Endometrial microvascular endothelial cells (primary cell): ENCODE data around the gene NKTR. TPM values are rescaled to one million over a fixed set of nuclear protein-coding genes. Genes with fewer than 3 reads are reported as not detected.

Experiments used
- in situ Hi-C: cut with HindIII; loops from 2 replicates; pipeline ENCODE4 v1.10.0; 2017; ENCODE audit warnings: low sequenced_read_pairs, low pct_unique_long_range_greater_than_20kb; ENCODE audit errors: inconsistent ontology term
- total RNA-seq: library from RNA; depleted of rRNA; stranded (reverse); fragments of >200 nt; gene quantifications from one replicate; pipeline ENCODE4 v1.2.3, GENCODE V29; 2015; ENCODE audit errors: inconsistent ontology term

The NKTR gene
- total RNA-seq, 1 donor from 2014 or later, result 29.2 TPM

GRCh38 chr3:42640129-42640528 lies 39.6 kb downstream of the NKTR start:
- in situ Hi-C loops, result no loop called here

- in situ Hi-C loops, result no loop called here
These were observed 40.4 kb downstream of the NKTR start for GRCh38 chr3:42640771-42641370.

DNA sequence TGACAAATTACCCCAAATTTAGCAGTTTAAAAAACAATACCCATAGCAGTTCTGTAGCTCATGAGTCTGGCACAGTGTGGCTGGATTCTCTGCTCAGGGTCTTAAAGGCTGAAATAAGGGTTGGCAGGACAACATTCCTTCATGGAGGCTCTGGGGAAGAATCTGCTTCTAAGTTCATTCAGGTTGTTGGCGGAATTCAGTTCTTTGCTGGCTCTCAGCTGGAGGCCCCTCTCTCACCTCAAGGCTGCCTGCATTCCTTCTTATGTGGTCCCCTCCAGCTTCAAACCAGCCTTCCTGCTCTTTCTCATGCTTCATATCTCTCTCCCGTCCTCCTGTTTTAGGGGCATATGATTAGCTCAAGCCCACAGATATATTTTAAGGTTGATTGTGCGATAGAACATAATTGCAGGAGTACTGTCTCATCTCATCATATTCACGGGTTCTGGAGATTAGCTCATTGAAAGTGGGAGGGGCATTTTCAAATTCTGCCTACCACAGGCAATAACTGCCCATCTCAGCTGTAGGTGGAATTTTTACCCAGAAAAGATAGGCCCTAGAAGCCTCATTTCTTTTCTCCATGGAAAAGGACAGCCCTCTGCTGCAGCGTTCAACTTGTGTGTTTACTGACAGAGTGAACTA lies 47.5 kb downstream of the NKTR start:
- in situ Hi-C loops, result no loop called here

GRCh38 chr3:42649006-42649405 lies 48.5 kb downstream of the NKTR start:
- in situ Hi-C loops, result no loop called here

DNA sequence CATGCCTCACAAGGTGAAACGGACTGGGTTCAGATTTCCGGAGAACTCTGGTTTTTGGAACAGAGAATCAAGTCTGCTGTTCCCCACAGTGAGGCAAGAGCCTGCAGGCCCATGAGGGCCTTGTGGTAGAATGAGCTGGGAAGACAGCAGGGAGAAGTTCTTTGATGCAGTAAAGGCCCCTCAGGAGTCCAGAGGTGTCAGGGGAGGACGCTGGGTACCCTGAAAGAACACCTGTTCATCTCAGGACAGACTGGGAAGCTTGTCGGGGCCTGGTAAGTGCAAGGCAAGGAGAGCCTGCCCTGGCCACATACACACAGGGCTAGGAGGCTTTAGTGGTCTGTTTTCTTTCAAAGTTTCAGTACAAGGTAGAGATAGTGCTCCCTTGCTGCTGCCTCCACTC lies 49.3 kb downstream of the NKTR start:
- in situ Hi-C loops, result no loop called here

GRCh38 chr3:42651248-42652091 lies 51.0 kb downstream of the NKTR start:
- in situ Hi-C loops, result no loop called here

DNA sequence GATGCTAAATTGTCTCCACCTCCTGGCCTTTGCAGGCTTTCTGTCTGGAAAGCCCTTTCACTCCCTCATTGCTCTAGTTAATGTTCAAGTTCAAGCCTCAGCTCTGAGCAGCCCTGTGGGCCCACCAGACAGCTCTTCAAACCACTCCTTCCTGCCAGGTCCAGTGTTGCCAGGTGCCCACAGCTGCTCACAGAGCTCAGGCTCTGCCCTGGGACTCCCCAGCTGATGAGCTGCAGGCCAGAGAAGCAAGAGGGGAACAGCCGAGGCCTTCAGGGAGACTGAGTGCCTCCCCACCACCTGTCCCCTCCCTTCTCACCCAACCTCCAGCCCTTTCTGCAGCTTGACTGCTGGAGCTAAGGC lies 51.7 kb downstream of the NKTR start:
- in situ Hi-C loops, result no loop called here

DNA sequence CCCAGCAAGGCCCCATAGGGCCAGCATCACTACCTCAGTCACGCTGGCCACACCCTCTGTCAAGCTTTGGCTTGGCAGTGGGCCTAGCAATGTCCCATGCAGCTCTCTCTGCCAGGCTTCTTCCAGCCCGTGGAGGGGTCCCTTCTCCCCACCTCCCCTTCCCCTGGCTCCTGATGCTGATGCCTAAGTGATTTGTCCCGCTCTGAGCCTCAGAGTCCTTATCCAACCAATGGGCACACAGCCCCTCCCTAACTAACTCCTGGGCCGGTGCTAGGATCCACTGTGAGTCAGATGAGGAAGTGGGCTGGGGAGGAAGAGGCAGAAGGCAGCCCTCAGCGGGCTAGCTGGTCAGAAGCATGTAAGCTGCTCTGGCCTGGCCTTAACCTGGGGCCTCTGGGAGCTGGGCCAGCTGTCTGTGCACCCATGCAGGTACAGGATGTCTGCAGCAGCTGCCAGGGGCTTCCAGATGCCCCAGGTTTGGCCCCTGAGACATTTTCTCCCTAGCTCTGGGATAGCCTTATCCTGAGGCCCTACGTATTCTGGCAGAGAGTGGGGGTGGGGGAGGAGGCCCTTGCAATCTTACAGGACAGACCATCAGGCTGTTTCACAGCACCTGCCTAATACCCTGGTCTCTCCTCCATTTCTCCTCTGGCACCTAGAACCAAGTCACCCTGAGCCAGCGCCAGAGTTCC lies 52.3 kb downstream of the NKTR start:
- in situ Hi-C loops, result no loop called here

- in situ Hi-C loops, result no loop called here
These were observed 52.7 kb downstream of the NKTR start for GRCh38 chr3:42653303-42653559.

GRCh38 chr3:42653560-42654330 lies 53.3 kb downstream of the NKTR start, which contains the start of gene ZBTB47:
Gene ZBTB47, plus strand, starts transcription at chr3:42653697. Its CDS starts 4,659 bp downstream, at chr3:42658356.
- in situ Hi-C loops, result no loop called here

- in situ Hi-C loops, result no loop called here
These were observed 54.1 kb downstream of the NKTR start for GRCh38 chr3:42654331-42655201.

GRCh38 chr3:42655331-42655888 lies 54.9 kb downstream of the NKTR start:
- in situ Hi-C loops, result no loop called here

- in situ Hi-C loops, result no loop called here
These were observed 55.6 kb downstream of the NKTR start for GRCh38 chr3:42655980-42656679.

DNA sequence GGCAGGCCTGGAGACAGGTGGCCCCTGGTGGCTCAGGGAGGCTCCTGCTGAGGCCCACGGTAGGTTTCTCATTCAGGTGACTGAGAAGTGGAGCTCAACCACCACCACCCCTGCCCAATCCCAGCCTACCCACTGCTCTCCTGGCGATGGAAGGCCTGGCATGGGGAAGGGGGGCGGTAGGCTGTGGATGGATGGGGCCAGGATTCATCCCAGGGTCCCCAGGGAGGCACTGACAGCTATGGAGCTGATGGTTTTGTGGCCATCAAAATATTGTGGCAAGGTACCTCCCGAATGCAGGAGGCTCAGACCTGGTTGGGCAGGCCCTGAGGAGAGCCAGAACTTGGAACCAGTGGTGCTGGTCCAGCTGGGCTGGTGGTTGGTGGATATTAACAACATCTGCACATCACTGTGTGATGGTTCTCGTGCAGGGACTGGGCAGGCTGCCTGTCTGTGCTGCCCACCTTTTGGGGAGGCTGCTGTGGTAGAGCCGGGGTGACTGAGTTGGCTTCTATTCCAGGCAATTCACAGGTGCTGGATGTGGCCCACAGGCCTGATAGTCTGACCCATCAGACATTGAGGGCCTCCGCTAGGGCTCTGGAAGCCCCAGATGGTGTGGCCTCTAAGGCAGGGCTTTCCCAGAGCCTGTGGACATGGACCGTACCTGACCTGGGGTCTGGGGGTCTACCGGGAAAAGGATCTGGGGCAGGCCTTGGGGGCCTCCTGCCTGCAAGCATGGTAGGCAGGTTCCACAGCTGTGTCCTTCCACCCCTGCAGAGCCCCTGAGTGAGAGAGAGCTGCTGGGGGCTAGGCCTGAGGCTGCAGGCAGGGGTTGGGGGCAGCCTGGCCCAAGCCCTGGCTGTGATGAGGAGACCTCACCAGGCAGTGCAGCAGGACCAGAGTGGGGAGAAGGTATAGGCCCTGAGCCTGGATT lies 56.5 kb downstream of the NKTR start:
- in situ Hi-C loops, result no loop called here

GRCh38 chr3:42657675-42658074 lies 57.2 kb downstream of the NKTR start:
- in situ Hi-C loops, result no loop called here

GRCh38 chr3:42658091-42658770 lies 57.7 kb downstream of the NKTR start:
- in situ Hi-C loops, result no loop called here
